GM19099 (cell line): ENCODE results near the gene AMER2.

Experiments
- POLR2A ChIP-seq: IDR thresholded peaks from 3 replicates; pipeline ENCODE4 v1.6.1; 2011; ENCODE audit warnings: low read depth; ENCODE audit not compliant: insufficient read length; ENCODE audit errors: extremely low read depth

Gene AMER2, protein sequence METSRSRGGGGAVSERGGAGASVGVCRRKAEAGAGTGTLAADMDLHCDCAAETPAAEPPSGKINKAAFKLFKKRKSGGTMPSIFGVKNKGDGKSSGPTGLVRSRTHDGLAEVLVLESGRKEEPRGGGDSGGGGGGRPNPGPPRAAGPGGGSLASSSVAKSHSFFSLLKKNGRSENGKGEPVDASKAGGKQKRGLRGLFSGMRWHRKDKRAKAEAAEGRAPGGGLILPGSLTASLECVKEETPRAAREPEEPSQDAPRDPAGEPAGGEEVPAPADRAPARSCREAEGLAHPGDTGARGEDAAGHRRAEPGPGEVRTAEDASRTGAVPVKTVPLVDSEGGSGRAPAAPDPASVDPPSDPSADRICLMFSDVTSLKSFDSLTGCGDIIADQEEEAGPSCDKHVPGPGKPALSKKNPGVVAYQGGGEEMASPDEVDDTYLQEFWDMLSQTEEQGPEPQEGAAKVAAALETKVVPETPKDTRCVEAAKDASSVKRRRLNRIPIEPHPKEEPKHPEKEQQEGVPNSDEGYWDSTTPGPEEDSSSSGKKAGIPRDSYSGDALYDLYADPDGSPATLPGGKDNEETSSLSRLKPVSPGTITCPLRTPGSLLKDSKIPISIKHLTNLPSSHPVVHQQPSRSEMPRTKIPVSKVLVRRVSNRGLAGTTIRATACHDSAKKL

DNA sequence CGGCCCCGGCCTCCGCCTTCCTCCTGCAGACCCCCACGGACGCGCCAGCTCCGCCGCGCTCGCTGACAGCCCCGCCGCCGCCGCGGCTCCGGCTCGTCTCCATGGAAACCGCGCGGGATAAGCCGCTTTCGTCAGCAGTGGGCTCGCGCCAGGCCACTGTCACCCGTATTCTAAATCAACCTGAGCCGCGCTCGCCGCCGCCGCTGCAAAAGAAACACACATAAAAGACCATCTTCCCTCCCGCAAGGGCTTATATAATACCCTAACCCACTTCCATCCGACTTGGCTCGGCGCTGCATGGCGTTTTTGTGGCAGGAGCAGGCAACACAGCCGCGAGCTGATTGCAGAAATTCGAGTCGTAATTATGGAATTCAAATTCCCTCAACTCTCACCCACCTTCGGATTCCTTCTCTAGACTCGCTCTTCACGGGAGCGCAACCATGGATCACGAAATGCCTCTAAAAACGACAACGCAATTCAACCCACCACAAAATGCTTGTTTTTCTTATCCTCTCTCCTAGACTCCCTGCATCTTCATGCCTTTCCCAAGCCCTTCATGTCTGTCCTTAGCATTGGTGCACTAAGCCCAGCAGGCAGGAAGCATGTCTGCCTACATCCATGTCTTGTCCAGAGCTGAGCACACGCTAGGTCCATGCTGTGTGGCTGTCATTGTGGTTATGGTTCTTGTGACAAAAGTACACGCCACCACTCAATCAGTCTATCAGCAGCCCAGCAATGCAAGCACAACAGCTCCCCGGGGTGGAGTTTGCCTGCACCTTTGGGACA lies at the start of gene AMER2:
TSS of gene AMER2 (minus strand) at position 772 of the 786 bp plus-strand sequence. CDS start at position 103, 669 bp downstream.
- no peak for TF ChIP-seq POLR2A

DNA sequence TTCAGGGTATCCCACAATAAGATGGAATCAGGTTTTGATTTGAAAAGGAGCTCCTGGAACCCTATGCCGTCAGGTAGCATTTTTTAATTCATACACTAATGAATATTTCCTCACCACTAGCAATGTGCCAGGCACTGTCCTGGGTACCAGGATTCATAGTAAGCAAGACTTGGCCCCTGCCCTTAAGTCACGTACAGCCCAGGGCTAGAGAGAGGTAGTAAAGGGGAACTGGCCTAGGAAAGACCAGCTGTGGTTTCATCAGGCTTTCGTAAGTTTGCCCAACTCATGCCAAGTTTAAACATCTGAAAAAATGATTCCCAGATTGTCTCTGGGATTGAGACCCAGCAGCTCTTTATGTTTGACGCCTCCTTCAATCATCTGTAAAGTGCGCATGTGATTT lies 45.9 kb upstream of the AMER2 start:
- no peak for TF ChIP-seq POLR2A

DNA sequence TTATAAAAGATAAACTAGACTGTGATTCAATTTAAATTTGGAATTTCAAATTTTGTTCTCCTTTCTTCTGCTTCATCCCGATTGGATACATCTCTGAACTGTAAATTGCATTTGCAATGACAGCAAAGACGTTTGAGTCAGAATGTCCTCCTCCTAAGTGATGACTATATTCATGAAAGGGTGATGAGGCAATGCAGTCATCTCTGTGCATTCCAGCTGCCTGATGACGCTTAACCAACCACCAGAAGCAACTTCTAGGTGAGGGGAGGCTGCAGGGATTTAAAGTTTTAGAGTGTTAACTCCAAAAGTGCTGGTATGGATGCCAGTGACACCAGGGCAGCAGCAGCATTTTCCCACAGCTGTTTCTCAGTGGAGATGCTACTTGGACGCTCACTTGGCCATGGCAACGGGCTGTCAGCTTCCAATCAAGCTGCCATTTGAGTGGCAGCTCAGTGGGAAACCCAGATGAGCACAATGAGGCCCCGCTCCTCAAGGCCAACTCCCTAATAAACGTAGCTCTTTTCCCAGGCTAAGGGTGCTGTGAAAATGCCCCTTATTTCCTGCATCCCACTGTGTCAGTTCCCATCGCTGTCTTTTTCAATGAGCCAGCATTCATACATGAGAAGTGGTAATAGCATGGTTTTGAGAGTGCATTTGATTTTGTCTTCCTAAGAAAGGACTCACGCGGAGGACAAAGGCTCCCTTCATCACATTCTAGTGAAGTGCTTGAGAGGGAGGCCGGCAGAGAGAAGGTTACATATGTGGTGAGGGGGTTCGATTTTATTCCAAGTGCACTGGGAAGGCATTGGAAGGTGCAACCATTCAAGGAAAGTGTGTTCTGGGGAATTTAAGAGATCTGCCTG lies 45.2 kb upstream of the AMER2 start:
- no peak for TF ChIP-seq POLR2A

DNA sequence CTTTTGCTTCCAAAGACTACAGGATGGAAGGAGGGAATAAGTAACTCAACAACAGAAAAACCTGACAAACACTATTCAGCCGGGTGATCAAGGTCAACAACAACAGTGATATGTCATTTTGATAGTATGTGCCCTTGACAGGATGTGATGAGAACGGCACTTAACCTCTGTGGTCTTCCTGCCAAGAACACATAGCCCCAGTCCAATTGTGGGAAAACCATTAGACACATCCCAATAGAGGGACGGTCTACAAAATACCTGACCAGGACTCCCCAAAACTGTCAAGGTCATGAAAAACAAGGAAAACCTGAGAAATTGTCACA lies 43.1 kb upstream of the AMER2 start:
- TF ChIP-seq POLR2A = no peak

DNA sequence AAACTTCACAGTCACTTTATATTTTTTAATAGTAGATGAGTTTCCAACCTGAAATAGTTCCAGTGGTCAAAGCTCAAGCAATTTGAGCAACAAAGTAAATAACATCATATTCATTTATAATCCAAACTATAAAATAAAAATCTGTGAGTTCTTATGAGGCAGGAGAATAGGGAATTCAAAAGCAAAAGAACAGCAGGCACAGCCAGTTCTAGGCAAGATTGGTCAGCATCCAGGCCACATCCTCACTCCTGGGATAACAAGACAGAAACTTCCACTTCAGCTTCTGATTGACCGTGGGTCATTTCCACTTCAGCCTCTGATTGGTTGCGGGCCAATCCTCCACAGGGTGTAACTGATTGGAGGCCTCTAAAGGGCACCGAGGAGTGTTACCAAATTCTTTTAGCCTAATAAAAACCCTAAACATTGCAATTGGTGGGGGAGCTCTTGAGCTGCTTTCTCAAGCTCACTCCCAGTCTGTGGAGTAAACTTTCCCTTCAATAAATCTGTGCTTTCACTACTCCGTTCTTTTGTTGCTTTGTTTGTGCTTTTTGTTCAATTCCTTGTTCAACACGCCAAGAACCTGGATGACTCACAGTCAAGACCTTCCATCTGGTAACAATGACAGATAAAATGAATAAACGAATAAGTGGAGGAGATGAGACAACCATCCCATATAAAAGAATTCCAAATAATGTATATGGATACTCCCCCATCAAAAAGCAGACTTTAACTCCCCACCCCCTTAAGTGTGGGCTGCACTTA lies 42.6 kb upstream of the AMER2 start:
- TF ChIP-seq POLR2A = no peak

DNA sequence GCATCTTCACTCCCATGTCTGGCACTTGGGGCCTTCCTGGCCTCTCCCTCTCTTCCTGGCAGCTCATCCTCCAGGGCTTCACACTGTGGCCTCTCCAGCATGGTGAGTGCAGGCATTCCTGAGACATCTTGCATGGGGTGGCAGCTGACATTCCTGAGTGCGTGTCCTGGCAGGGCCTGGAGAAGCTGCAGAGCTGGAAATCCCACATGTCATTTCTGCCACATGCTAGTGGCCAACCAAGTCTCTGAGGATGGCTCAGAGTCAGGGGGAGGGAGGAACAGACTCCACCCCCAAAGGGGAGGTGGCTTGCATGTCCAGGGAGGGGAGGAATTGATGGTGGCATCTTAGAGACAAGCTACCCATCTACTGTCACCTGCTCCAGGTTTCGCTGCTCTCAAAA lies 41.6 kb upstream of the AMER2 start:
- TF ChIP-seq POLR2A = no peak

DNA sequence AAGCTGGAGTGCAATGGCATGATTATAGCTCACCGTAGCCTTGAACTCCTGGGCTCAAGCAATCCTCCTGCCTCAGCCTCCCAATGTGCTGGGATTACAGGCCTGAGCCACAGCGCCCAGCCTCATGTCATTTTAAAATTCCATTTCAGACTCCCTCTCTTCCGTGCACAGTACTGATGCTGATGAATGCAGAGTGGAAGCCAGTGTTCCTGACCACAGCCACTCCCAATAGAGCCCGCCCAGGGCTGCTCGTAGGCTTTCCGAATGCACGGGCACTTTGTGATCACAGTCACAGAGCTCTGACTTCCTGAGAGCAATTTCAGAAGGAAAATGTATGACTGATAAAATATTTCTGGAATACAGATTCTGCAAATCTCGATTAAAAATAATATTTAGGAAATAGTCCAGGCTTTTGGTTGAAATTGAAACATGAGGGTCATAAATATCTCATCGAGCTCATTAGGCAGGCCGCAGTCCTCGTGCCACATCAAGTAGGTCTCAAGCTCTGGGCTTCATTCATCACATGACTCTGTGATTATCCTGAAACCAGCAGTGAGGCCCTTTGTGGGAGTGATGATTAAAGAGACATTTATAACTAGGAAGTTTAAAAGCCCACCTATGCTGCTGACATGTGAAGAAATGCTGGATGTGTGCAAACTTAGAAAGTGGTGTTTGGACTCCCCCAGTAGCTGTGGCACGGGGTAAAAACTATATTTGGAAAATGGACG lies 38.9 kb upstream of the AMER2 start:
- TF ChIP-seq POLR2A = no peak

DNA sequence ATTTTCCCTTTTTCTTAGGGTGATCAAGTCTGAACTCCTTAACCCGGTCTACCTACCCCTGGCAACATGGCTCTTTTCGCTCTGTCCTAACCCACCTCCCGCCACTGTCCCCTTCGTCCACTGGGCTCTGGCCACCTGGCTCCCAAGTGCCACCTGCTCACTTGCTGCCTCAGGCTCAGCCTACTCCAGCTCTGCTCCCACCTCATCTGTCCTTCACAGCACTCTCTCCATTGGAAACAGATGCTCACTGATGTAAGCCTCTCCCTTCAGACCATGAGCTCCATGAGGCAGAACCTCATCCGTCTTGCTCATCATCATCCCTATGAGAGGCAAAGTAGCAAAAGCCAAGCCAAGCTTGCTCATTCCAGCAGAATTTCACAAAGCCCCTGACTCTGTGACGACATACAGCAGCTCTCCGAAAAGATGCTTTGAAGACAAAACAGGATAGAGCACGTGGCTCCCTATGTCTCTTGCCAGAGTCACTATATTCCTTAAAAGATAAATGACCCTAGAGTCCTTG lies 35.3 kb upstream of the AMER2 start:
- no peak for TF ChIP-seq POLR2A

DNA sequence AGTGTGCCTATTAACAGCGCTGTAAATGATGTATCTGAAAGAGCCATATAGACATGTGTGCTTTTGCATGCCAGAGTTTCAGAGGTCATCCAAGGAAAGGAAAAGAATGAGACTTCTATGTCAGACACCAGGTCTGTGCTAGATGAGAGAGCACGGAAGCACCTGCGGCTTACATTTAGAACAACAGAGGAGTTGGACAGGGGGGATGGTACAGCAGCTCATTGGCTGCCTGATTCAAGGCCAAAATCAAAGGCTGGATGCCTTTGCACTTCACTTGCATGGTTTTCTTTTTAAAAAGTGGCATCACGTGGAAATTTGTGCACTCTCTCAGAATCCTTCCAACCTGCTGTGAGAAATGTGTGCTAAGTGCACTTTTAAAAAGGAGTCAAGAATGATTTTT lies 32.8 kb upstream of the AMER2 start:
- TF ChIP-seq POLR2A = no peak

DNA sequence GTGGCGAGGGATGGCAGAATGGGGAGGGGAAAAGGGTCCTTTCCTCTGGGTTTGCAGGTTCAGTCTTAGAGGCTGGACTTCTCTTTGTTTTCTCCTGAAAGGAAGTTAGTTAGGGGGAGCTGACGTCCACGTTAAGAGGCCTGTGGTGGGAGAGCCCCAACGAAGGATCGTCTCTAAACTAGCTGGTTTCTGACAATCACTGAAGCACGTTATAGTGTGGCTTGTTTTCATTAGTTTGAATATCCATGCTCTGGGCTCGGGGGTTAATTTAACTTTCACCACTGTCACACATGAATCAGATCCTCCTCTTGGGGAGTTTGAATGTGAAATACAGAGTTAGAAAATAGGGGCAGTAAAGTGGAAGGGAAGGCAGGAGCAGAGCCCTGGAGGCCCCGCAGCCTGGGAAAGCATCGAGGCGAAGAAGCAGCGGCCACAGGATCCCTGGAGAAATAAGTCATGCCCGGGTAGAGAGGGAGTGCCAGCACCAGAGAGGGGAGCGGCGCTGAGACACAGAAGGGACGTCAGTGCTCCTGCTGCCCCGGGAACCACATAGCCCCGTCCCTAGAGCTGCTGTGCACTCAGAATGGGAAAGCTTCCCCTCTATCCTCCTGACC lies 31.1 kb upstream of the AMER2 start:
- TF ChIP-seq POLR2A = no peak

DNA sequence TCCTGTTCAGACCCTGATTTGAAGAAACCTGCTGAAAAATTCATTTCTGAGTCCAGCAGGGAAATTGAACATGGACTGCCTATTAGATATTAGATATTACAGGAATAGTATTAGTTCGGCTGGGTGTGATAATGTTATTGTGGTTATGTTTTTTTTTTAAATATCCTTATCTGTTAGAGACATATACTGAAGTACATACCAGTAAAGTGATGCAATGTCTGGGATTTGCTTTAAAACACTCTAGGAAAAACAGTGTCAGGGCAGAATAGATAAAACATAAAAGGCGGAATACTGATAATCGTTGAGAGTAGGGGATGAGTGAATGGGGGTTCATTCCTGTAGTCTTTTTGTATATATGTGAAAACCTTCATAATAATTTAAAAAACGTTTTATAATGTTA lies 28.7 kb upstream of the AMER2 start:
- no peak for TF ChIP-seq POLR2A

DNA sequence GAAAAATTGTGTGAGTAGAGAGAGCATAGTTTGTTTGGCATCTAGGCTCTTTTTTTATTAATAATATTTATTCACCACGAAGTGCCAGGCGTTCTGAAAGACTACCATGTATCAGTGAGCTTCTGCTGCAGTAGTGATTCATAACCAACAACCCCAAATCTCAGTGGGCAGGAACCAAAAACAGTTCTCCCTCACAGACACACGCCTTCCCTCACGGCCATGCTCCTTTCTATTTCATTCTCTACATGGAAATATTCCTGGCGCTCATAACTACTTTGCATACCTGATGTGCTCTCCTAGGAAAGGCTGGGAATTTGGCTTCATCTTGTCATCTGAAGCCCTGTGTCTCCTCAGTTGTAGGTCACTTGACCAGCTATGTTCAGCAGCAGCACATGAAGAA lies 26.6 kb upstream of the AMER2 start:
- no peak for TF ChIP-seq POLR2A

DNA sequence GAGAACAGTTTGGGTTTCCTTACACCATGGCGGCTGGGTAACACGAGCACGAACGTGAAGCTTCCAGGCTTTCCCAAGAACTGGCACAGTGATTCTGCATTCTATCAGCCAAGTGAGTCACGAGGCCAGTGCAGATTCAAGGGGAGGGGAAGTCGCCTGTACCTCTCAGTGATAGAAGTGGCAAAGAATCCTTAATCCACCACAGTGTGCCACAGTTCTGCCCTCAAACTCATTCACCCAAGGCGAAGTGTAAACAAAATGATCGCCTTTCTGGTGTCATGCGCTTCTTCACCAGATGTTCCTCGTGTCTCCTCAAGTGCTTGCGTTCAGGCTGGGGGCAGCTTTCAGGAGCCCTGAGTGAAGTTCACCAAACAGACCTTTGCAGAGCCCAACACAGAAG lies 24.9 kb upstream of the AMER2 start:
- TF ChIP-seq POLR2A = no peak
